SK-N-MC (cell line): Measurements from ENCODE around the gene ZBED4.

Source experiments
- DNase-seq: peaks from one replicate; pipeline ENCODE4 v3.0.0-alpha.2; 2011; ENCODE audit warnings: low read depth, low spot score
- H3K27ac ChIP-seq: fragments of 200-600 bp; sonication (generic); 2 replicates; pipeline ENCODE4 v1.5.1; 2016; ENCODE audit warnings: mixed run types
- H3K36me3 ChIP-seq: fragments of 200-600 bp; sonication (generic); 2 replicates; pipeline ENCODE4 v1.6.1; 2017; ENCODE audit warnings: antibody characterized with exemption, low read length, mixed read lengths; ENCODE audit not compliant: insufficient read depth
- H3K4me3 ChIP-seq: fragments of 200-600 bp; sonication (generic); 2 replicates; pipeline ENCODE4 v1.5.1; 2016
- H3K9ac ChIP-seq: fragments of 200-600 bp; sonication (generic); 2 replicates; pipeline ENCODE4 v1.8.0; 2017; ENCODE audit warnings: mixed run types, mixed read lengths; ENCODE audit not compliant: insufficient read length
- H3K9me3 ChIP-seq: fragments of 200-600 bp; sonication (generic); 2 replicates; pipeline ENCODE4 v1.6.1; 2017; ENCODE audit warnings: low read depth, mild to moderate bottlenecking, antibody characterized with exemption, low read length, moderate library complexity, mixed read lengths
- EZH2 ChIP-seq: fragments of 200-600 bp; sonication (generic); IDR thresholded peaks from one replicate; pipeline ENCODE4 v1.6.1; 2017; ENCODE audit warnings: antibody characterized with exemption
- FOXP2 ChIP-seq: optimal IDR thresholded peaks from 2 replicates; pipeline ENCODE3; 2011; ENCODE audit warnings: mild to moderate bottlenecking, moderate library complexity; ENCODE audit not compliant: insufficient read depth; ENCODE audit errors: extremely low read length, control extremely low read depth
- POLR2AphosphoS5 ChIP-seq: IDR thresholded peaks from 2 replicates; pipeline ENCODE4 v1.6.1; 2012; ENCODE audit warnings: mild to moderate bottlenecking, low read depth, low read length, borderline replicate concordance

The ZBED4 gene

GRCh38 chr22:49886346-49887063, 32.9 kb downstream of the ZBED4 start:
- no peak for TF ChIP-seq FOXP2
- no peak for TF ChIP-seq EZH2
- Histone ChIP-seq H3K36me3 (peaks cover 78% of the 10 kb centered on the region), H3K9ac (no peak overlapping the region), H3K27ac (no peak overlapping the region), H3K4me3 (no peak overlapping the region), H3K9me3 (no peaks in the 10 kb centered on the region)
- DNase-seq, result no peak

DNA sequence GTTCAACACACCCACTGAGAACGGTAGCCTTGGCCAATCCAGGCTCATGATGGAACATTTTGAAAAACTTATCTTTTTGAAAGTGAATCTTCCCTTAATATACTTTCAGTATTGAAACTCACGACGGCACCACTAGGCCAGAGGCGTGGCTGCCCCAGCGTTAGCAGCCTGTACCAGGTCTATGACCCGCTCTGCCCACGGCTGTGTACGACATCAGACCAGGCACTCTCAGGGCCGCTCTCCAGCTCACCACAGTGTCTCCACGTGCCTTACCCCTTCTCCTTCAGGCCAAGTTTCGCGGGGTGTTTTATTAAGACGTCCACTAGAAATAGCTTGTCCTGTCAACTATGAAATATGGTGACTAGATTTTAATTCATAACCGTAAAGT, 33.4 kb downstream of the ZBED4 start:
- no peak for DNase-seq
- Histone ChIP-seq H3K36me3 (peaks cover 80% of the 10 kb centered on the region), H3K4me3 (no peak overlapping the region), H3K9me3 (no peaks in the 10 kb centered on the region), H3K9ac (no peak overlapping the region), H3K27ac (no peak overlapping the region)
- no peak for TF ChIP-seq POLR2AphosphoS5
- no peak for TF ChIP-seq FOXP2
- no peak for TF ChIP-seq EZH2

DNA sequence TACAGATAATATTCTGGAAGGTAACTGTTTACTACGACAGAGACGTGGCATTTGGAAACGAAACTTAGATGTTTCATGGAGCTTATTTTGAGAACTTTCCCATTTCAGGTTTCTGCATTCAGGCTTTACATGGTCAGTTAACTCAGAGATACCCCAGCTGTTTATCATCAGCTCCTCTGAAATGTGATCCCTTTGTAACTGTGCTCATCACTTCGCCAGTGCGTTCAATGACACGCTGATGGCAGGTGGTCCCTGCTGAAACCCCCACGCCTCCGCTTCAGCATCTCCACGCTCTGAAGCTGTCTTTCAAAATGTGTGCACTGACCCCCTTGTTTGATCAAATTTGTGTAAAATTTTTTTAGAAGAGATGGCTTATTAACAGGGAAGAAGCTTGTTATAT, 34.1 kb downstream of the ZBED4 start:
- Histone ChIP-seq H3K36me3 (peaks cover 86% of the 10 kb centered on the region), H3K4me3 (no peak overlapping the region), H3K9ac (no peak overlapping the region), H3K27ac (no peak overlapping the region), H3K9me3 (no peaks in the 10 kb centered on the region)
- no peak for TF ChIP-seq POLR2AphosphoS5
- TF ChIP-seq EZH2, result no peak
- no peak for TF ChIP-seq FOXP2
- no peak for DNase-seq

DNA sequence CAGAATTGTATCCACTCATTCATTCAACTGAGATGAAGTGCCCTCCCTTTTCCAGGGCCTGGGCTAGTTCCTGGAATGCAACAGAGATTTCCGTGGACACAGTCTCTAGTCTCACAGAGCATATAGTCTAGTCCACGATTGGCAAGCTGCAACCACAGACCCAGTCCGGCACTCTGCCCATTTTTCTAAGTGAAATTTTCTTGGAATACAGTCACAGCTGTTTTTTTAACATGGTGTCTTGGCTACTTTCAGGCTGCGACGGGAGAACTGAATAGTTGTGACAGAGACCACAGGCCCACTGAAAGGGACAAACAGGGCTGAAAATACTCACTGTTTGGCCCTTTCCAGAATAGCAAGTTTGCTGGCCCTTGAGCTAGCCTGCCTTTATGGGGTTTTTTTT, 35.4 kb downstream of the ZBED4 start:
- H3K36me3 ChIP-seq, result peaks cover 74% of the 10 kb centered on the region
- TF ChIP-seq FOXP2 (no peak), EZH2 (no peak), POLR2AphosphoS5 (no peak)
- DNase-seq, result no peak

DNA sequence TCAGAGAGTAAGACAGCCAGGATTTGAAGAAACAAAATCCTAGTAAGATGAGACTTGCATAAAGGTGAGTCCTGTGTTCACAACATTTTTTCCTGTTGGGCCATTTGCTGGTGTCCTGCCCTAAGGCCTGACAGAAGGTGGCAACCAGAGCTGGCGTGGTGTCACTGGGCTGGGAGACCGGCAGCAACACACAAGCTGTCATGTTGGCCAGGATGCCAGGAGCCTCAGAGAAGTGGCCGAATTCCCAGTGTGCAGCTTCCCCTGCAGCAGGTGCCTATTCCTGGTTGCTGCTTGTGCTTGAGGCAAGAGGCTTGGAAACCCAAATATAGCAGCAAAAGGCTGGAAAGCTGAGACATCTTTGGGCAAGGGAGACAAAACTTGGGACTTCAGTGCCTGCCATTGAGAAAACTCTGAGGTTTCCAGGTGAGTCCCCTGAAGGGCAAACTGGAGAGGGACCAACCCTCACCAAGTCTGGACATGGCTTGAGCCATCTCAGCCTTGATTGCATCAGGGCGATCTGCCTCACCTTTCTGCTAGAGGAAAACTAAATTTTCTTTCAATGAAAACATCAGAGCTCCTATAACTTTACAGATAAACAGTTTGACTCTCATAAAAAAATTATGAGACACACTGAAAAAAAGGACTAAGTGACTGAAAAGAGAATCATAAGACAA, 38.7 kb downstream of the ZBED4 start:
- DNase-seq, result no peak
- no peak overlapping the region for H3K9ac ChIP-seq
- H3K36me3 ChIP-seq, result peaks cover 50% of the 10 kb centered on the region
- no peaks in the 10 kb centered on the region for H3K9me3 ChIP-seq
- H3K27ac ChIP-seq, result no peak overlapping the region
- no peak overlapping the region for H3K4me3 ChIP-seq
- TF ChIP-seq EZH2 (no peak), FOXP2 (no peak), POLR2AphosphoS5 (no peak)

More for the DNA sequence above, 35.4 kb downstream of the ZBED4 start:
- Histone ChIP-seq H3K9ac (no peak overlapping the region), H3K4me3 (no peak overlapping the region), H3K9me3 (no peaks in the 10 kb centered on the region), H3K27ac (no peak overlapping the region)

DNA sequence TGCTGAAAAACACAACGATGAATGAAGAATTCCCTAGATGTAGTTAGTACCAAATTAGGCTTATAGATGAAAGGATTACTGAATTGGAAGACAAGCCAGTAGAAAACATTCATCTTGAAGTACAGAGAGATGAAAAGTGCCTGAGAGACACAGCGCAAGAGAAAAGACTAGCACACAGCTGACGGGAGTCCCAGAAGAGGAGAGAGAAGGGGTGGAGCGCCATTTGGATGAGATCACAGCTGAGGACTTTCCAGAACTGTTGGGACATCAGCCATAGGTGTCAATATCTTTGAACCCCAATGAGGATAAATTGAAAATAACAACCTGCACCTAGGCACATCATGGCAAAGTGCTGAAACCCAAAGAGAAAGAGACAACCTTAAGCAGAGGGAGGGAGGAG, 39.4 kb downstream of the ZBED4 start:
- peaks cover 44% of the 10 kb centered on the region for H3K36me3 ChIP-seq
- no peak overlapping the region for H3K9ac ChIP-seq
- H3K27ac ChIP-seq, result no peak overlapping the region
- H3K4me3 ChIP-seq, result no peak overlapping the region
- no peak for DNase-seq
- H3K9me3 ChIP-seq, result no peaks in the 10 kb centered on the region
- TF ChIP-seq FOXP2, result no peak
- no peak for TF ChIP-seq EZH2
- TF ChIP-seq POLR2AphosphoS5, result no peak

DNA sequence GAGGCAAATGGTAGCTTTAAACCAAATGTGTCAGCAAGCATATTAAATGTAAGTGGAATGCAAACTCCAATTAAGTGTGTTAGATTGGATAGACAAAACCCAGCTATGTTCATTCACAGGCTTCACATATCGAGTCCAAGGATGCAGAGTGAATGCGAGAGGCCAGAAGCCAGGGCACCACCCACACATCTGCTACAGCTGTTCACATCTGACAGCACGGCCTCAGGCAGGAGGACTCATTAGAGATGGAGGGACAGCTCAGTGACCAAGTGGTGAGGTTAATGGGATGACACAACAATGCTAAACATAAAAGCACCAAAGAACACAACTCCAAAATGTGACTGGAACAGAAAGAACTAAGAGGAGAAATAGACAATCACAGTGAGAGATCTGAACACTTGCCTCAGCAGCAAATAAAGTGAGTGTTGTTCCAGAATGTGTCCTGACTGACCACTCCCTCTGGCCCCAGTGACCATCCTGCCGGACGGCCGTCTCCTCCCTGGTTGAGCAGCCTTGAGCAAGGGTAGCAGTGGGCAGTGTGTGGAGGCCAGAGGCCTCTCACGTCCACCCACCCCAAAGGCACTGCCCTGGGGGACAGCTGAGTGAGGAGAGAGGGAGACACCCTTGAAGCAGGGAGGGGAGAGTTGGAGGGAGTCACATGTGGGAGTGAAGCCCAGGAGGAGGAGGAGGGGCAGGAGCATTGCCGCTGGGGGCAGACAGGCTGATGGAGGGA, 40.8 kb downstream of the ZBED4 start:
- no peak overlapping the region for H3K27ac ChIP-seq
- no peaks in the 10 kb centered on the region for H3K9me3 ChIP-seq
- H3K4me3 ChIP-seq, result no peak overlapping the region
- no peak for DNase-seq
- TF ChIP-seq EZH2 (no peak), FOXP2 (no peak), POLR2AphosphoS5 (no peak)
- peaks cover 30% of the 10 kb centered on the region; the same call in 1 of the 2 replicates for H3K36me3 ChIP-seq
- no peak overlapping the region for H3K9ac ChIP-seq

GRCh38 chr22:49896201-49896600, 42.6 kb downstream of the ZBED4 start:
- no peaks in the 10 kb centered on the region for H3K9me3 ChIP-seq
- H3K27ac ChIP-seq, result no peak overlapping the region
- H3K4me3 ChIP-seq, result no peak overlapping the region
- TF ChIP-seq EZH2, result no peak
- TF ChIP-seq POLR2AphosphoS5, result no peak
- no peak for TF ChIP-seq FOXP2
- peaks cover 24% of the 10 kb centered on the region; the same call in 1 of the 2 replicates for H3K36me3 ChIP-seq
- no peak for DNase-seq
- no peak overlapping the region for H3K9ac ChIP-seq
